Neural cell (in vitro differentiated cells): Measurements from ENCODE around the gene CACNA1F. TPM values are rescaled to one million over a fixed set of nuclear protein-coding genes. Genes with fewer than 3 reads are reported as not detected.

Experiments
- H2AFZ ChIP-seq: fragments of 200-600, 300-800 bp; sonication (generic), shearing (Covaris generic); 2 replicates; pipeline ENCODE4 v1.6.0; 2014; ENCODE audit warnings: low read depth, mild to moderate bottlenecking, antibody characterized with exemption, low read length, moderate library complexity
- H3F3A ChIP-seq: fragments of 200-600 bp; shearing (Covaris generic); 2 replicates; pipeline ENCODE4 v1.6.1; 2016; ENCODE audit warnings: mild to moderate bottlenecking, moderate library complexity, mixed read lengths, antibody characterized with exemption, low read length; ENCODE audit not compliant: insufficient read depth, poor library complexity, severe bottlenecking
- H3K27ac ChIP-seq: fragments of 200-600, 300-800 bp; sonication (generic), shearing (Covaris generic); 2 replicates; pipeline ENCODE4 v1.5.1; 2014; ENCODE audit warnings: mild to moderate bottlenecking, low read length, moderate library complexity
- H3K27me3 ChIP-seq: fragments of 300-800, 200-600 bp; sonication (generic), shearing (Covaris generic); 2 replicates; pipeline ENCODE4 v1.6.0; 2014; ENCODE audit warnings: mild to moderate bottlenecking, low read depth, low read length, moderate library complexity; ENCODE audit not compliant: insufficient read depth
- H3K36me3 ChIP-seq: fragments of 300-800, 200-600 bp; sonication (generic), shearing (Covaris generic); 2 replicates; pipeline ENCODE4 v1.5.1; 2014; ENCODE audit warnings: mild to moderate bottlenecking, antibody characterized with exemption, low read length, moderate library complexity; ENCODE audit not compliant: insufficient read depth
- H3K4me2 ChIP-seq: fragments of 300-800, 200-600 bp; sonication (generic), shearing (Covaris generic); 2 replicates; pipeline ENCODE4 v1.6.0; 2014; ENCODE audit warnings: mild to moderate bottlenecking, low read length
- H3K4me3 ChIP-seq: fragments of 300-800, 200-600 bp; sonication (generic), shearing (Covaris generic); 2 replicates; pipeline ENCODE4 v1.5.1; 2014; ENCODE audit warnings: mild to moderate bottlenecking, low read length, moderate library complexity
- H3K79me2 ChIP-seq: fragments of 200-600 bp; shearing (Covaris generic); replicated peaks from 2 replicates; pipeline ENCODE4 v1.6.0; 2014; ENCODE audit warnings: mild to moderate bottlenecking, low read length, moderate library complexity; ENCODE audit not compliant: insufficient read depth
- H3K9ac ChIP-seq: fragments of 300-800, 200-600 bp; sonication (generic), shearing (Covaris generic); 2 replicates; pipeline ENCODE4 v1.6.1; 2016; ENCODE audit warnings: mild to moderate bottlenecking, low read length, mixed read lengths
- H3K9me2 ChIP-seq: fragments of 200-600 bp; shearing (Covaris generic); 2 replicates; pipeline ENCODE4 v1.6.1; 2016; ENCODE audit warnings: mild to moderate bottlenecking, low read length, mixed read lengths; ENCODE audit not compliant: insufficient read depth
- H3K9me3 ChIP-seq: fragments of 200-600, 300-800 bp; sonication (generic), shearing (Covaris generic); 2 replicates; pipeline ENCODE4 v1.6.1; 2016; ENCODE audit warnings: mild to moderate bottlenecking, mixed run types, low read length, moderate library complexity, mixed read lengths
- H4K20me1 ChIP-seq: fragments of 200-600 bp; shearing (Covaris generic); 2 replicates; pipeline ENCODE4 v1.6.1; 2016; ENCODE audit warnings: mild to moderate bottlenecking, mixed run types; ENCODE audit not compliant: insufficient read depth
- CTCF ChIP-seq: fragments of 450-650 bp; IDR thresholded peaks from 2 replicates; pipeline ENCODE4 v1.5.1; 2014; ENCODE audit warnings: antibody characterized with exemption, mild to moderate bottlenecking, moderate library complexity; ENCODE audit not compliant: poor library complexity, severe bottlenecking
- EP300 ChIP-seq: fragments of 450-650 bp; conservative IDR thresholded peaks from 2 replicates; pipeline ENCODE4 v1.6.1; 2014; ENCODE audit warnings: antibody characterized with exemption, mild to moderate bottlenecking, moderate library complexity; ENCODE audit not compliant: poor library complexity, severe bottlenecking
- EZH2 ChIP-seq: fragments of 200-600, 300-800 bp; shearing (Covaris generic), sonication (generic); IDR thresholded peaks from 2 replicates; pipeline ENCODE4 v1.6.1; 2014; ENCODE audit warnings: antibody characterized with exemption, low read length, borderline replicate concordance, mild to moderate bottlenecking; ENCODE audit not compliant: insufficient read depth, poor library complexity, severe bottlenecking
- MXI1 ChIP-seq: fragments of 450-650 bp; conservative IDR thresholded peaks from 2 replicates; pipeline ENCODE4 v1.6.1; 2014; ENCODE audit warnings: antibody characterized with exemption, mild to moderate bottlenecking; ENCODE audit not compliant: poor library complexity, severe bottlenecking
- POLR2AphosphoS5 ChIP-seq: IDR thresholded peaks from 2 replicates; pipeline ENCODE4 v1.6.1; 2012
- RAD21 ChIP-seq: fragments of 450-650 bp; conservative IDR thresholded peaks from 2 replicates; pipeline ENCODE4 v1.6.1; 2014; ENCODE audit warnings: antibody characterized with exemption, mild to moderate bottlenecking, moderate library complexity
- SMC3 ChIP-seq: fragments of 450-650 bp; conservative IDR thresholded peaks from 2 replicates; pipeline ENCODE4 v1.6.1; 2014; ENCODE audit warnings: antibody characterized with exemption, mild to moderate bottlenecking, moderate library complexity; ENCODE audit not compliant: poor library complexity
- TAF1 ChIP-seq: IDR thresholded peaks from 2 replicates; pipeline ENCODE4 v1.6.1; 2012; ENCODE audit warnings: low read depth
- polyA plus RNA-seq: library from polyadenylated mRNA; depleted of rRNA; stranded (reverse); fragments of >200 nt; gene quantifications from 2 replicates; pipeline ENCODE4 v1.2.3, GENCODE V29; 2014
- TF ChIP-seq, protein P1 (sequence below): IDR thresholded peaks from 2 replicates; pipeline ENCODE4 v1.6.1; 2012; ENCODE audit warnings: borderline replicate concordance

The CACNA1F gene
- polyA plus RNA-seq, 1 donor from 2014 or later = not detected

DNA sequence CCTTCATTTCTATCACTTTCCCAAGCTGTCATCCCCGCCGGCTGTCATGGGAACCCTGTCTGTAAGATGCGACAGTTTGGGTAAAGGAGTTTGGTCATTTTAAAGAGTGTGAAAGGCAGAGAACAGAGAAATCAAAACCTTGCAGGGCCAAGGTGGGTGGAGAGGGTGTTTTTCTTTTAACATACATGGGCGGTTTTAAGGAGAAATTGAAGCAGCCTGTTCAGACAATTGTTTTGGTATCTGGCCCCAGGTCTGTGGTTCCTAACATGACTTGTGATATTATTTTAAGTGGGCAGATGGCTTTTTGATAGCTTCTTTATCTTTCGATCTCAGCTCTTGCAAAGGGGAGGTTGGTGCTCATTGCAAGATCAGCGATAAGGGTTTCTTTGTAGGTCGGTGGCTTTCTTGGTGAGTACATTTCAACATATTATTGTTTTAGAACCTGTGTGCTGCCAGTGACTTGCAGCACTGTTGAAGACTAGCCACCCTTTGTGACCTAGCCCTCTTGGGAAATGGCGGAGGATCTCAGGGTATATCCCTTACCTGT is 40.1 kb upstream of the CACNA1F start:
- H2AFZ ChIP-seq = no peak overlapping the region
- no peaks in the 10 kb centered on the region for H3K27me3 ChIP-seq
- no peak overlapping the region for H3K27ac ChIP-seq
- peak overlapping the region; percentile 69 for H3K4me3 ChIP-seq
- no peak overlapping the region for H3K4me2 ChIP-seq
- peak overlapping the region; percentile 12 for H3K9ac ChIP-seq
- no peak for TF ChIP-seq POLR2AphosphoS5
- H3K36me3 ChIP-seq = no peaks in the 10 kb centered on the region
- no peaks in the 10 kb centered on the region for H4K20me1 ChIP-seq
- H3K9me3 ChIP-seq = no peaks in the 10 kb centered on the region
- H3K9me2 ChIP-seq = no peaks in the 10 kb centered on the region
- no peaks in the 10 kb centered on the region for H3F3A ChIP-seq
- peaks cover 6% of the 10 kb centered on the region for H3K79me2 ChIP-seq

GRCh38 chrX:49272421-49272820 is 39.3 kb upstream of the CACNA1F start:
- Histone ChIP-seq H3K9ac (peak overlapping the region; percentile 12), H2AFZ (no peak overlapping the region), H3K79me2 (peaks cover 6% of the 10 kb centered on the region), H3K9me3 (no peaks in the 10 kb centered on the region), H3K9me2 (no peaks in the 10 kb centered on the region), H3K27me3 (no peaks in the 10 kb centered on the region), H3K36me3 (no peaks in the 10 kb centered on the region), H3K4me3 (peak overlapping the region; percentile 69), H3F3A (no peaks in the 10 kb centered on the region), H4K20me1 (no peaks in the 10 kb centered on the region), H3K27ac (no peak overlapping the region), H3K4me2 (no peak overlapping the region)
- TF ChIP-seq MXI1 = no peak
- TF ChIP-seq RAD21 = no peak
- no peak for TF ChIP-seq EP300
- TF ChIP-seq, protein P1, sequence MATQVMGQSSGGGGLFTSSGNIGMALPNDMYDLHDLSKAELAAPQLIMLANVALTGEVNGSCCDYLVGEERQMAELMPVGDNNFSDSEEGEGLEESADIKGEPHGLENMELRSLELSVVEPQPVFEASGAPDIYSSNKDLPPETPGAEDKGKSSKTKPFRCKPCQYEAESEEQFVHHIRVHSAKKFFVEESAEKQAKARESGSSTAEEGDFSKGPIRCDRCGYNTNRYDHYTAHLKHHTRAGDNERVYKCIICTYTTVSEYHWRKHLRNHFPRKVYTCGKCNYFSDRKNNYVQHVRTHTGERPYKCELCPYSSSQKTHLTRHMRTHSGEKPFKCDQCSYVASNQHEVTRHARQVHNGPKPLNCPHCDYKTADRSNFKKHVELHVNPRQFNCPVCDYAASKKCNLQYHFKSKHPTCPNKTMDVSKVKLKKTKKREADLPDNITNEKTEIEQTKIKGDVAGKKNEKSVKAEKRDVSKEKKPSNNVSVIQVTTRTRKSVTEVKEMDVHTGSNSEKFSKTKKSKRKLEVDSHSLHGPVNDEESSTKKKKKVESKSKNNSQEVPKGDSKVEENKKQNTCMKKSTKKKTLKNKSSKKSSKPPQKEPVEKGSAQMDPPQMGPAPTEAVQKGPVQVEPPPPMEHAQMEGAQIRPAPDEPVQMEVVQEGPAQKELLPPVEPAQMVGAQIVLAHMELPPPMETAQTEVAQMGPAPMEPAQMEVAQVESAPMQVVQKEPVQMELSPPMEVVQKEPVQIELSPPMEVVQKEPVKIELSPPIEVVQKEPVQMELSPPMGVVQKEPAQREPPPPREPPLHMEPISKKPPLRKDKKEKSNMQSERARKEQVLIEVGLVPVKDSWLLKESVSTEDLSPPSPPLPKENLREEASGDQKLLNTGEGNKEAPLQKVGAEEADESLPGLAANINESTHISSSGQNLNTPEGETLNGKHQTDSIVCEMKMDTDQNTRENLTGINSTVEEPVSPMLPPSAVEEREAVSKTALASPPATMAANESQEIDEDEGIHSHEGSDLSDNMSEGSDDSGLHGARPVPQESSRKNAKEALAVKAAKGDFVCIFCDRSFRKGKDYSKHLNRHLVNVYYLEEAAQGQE = no peak
- TF ChIP-seq SMC3 = no peak
- no peak for TF ChIP-seq POLR2AphosphoS5

DNA sequence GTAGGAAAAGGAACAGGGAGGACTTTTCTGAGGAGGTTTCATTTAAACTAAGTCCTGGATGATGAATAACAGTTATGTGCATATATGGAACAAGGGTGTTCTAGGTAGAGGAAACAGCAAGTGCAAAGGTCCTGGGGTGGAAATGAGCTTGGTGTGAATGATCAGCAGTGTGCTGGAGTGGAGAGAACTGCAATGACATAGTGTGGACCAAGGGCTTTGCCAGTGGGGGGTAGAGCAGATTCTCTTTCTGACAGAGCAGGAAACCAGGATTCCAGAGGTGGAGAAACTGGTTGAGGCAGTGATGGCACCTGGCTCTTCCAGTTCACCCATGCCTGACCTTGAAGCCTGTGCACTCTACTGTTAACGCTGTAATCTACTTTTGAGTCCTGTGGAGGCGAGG is 38.2 kb upstream of the CACNA1F start:
- no peaks in the 10 kb centered on the region for H3K36me3 ChIP-seq
- H3K4me3 ChIP-seq = peak overlapping the region; percentile 69
- H3K9ac ChIP-seq = no peak overlapping the region
- H3K27me3 ChIP-seq = no peaks in the 10 kb centered on the region
- TF ChIP-seq, protein P1 = no peak
- TF ChIP-seq MXI1 = no peak
- TF ChIP-seq EP300 = no peak
- no peak for TF ChIP-seq EZH2
- TF ChIP-seq SMC3 = no peak
- TF ChIP-seq RAD21 = no peak
- no peak for TF ChIP-seq TAF1
- TF ChIP-seq POLR2AphosphoS5 = no peak
- no peak for TF ChIP-seq CTCF
- no peak overlapping the region for H3K27ac ChIP-seq
- H3K4me2 ChIP-seq = no peak overlapping the region
- no peaks in the 10 kb centered on the region for H3K9me3 ChIP-seq
- H2AFZ ChIP-seq = no peak overlapping the region
- no peaks in the 10 kb centered on the region for H3K9me2 ChIP-seq
- H3F3A ChIP-seq = no peaks in the 10 kb centered on the region
- peaks cover 6% of the 10 kb centered on the region for H3K79me2 ChIP-seq
- no peaks in the 10 kb centered on the region for H4K20me1 ChIP-seq
